ENCODE results near the gene ZNF718. TPM values are rescaled to one million over a fixed set of nuclear protein-coding genes. Genes with fewer than 3 reads are reported as not detected.
"Not testable (repeated sequence)": the region's sequence is repeated elsewhere in the genome, so short reads cannot be mapped to it uniquely, and the experiment has no call there.

The ZNF718 gene
- total RNA-seq, result 10 to 100 TPM; 11.8 to 12.5 TPM

DNA sequence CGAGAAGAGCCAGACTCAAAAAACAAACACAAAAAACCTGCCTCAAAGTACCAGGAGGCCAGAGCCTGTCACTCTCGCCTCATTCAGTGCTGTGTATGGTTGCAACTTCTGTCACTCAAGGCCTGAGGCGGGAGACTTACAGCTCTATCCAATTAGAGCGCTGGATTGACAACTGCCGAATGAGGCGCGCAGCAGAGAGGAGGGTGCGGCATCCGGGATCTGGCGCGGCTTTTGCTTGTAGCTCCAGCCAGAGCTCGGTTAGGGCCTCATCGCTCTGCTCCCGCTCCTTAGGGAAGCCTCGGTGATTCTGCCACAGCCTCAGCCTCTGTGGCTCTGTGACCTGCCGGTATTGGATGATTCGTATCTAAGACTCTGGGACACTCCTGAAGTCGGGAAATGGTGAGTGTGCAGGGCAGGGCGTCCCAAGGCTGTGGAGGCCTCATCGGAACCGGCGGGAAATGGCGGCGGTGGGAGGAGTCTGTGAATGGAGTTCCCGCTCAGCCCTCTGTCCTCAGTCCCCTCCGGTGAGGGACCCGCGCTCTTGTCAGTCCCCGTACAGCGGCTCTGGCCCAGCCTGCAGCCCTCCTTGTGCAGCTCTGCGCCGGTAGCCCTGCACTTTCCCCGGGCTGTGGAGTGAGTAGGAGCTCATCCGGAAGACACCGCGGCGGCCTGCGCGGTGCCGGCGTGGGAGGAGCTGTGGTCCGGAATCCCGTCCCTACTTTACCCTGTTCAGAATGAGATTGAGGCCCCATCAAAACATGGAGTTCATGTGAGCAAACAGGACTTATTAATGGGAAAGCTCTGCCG, at the start of gene ZNF718:
TSS of gene ZNF718 (plus strand) at position 227 of the 807 bp plus-strand sequence. CDS start at position 397, 170 bp downstream.
- DNase-seq, result peak; percentile 97
- H3K36me3 Mint-ChIP-seq (ENCODE audit: low read depth), result peaks cover 91% of the 10 kb centered on the region
- peak within 1 kb of the TSS; percentile 93 for H3K4me3 Mint-ChIP-seq
- no peaks in the 10 kb centered on the region for H3K27me3 Mint-ChIP-seq
- ChIA-PET CTCF (interaction anchor here (1.0 to 1.2 kb wide), 3 partner anchors 16 to 118 kb away, joined by 3 to 5 read pairs (median 4); no protein-coding TSS in a partner anchor), POLR2A (interaction anchor here (0.6 to 1.6 kb wide), 5 partner anchors 8 to 71 kb away, joined by 3 to 15 read pairs (median 4); partner anchors contain the start of gene ZNF595)
- H3K27ac Mint-ChIP-seq, result peak within 1 kb of the TSS; percentile 99
- H3K9me3 Mint-ChIP-seq, result peaks cover 64% of the 10 kb centered on the region
- peaks cover 45% of the 10 kb centered on the region for H3K4me1 Mint-ChIP-seq

GRCh38 chr4:85951-86350, 38.4 kb upstream of the ZNF718 start:
- CTCF ChIA-PET, result no interaction called here
- H3K27me3 Mint-ChIP-seq, result no peaks in the 10 kb centered on the region
- peaks cover 64% of the 10 kb centered on the region for H3K9me3 Mint-ChIP-seq
- H3K27ac Mint-ChIP-seq, result no peak overlapping the region
- POLR2A ChIA-PET, result no interaction called here
- H3K36me3 Mint-ChIP-seq (ENCODE audit: low read depth), result peaks cover 53% of the 10 kb centered on the region
- no peaks in the 10 kb centered on the region for H3K4me1 Mint-ChIP-seq
- DNase-seq, result no peak
- H3K4me3 Mint-ChIP-seq, result no peak overlapping the region

DNA sequence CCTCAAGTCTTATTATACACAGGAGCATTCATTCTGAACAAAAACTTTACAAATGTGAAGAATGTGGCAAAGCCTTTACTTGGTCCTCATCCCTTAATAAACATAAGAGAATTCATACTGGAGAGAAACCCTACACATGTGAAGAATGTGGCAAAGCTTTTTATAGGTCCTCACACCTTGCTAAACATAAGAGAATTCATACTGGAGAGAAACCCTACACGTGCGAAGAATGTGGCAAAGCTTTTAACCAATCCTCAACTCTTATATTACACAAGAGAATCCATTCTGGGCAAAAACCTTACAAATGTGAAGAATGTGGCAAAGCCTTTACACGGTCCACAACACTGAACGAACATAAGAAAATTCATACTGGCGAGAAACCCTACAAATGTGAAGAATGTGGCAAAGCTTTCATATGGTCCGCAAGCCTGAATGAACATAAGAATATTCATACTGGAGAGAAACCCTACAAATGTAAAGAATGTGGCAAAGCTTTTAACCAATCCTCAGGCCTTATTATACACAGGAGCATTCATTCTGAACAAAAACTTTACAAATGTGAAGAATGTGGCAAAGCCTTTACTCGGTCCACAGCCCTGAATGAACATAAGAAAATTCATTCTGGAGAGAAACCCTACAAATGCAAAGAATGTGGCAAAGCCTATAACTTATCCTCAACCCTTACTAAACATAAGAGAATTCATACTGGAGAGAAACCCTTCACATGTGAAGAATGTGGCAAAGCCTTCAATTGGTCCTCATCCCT, 37.6 kb upstream of the ZNF718 start:
- H3K4me3 Mint-ChIP-seq, CTCF ChIA-PET, POLR2A ChIA-PET, H3K27me3 Mint-ChIP-seq, H3K27ac Mint-ChIP-seq, DNase-seq, H3K4me1 Mint-ChIP-seq: not testable (repeated sequence)
- Mint-ChIP-seq H3K9me3 (peaks cover 66% of the 10 kb centered on the region), H3K36me3 (ENCODE audit: low read depth) (peaks cover 50% of the 10 kb centered on the region)

GRCh38 chr4:98386-98785, 25.9 kb upstream of the ZNF718 start:
- H3K36me3 Mint-ChIP-seq (ENCODE audit: low read depth), result peaks cover 13% of the 10 kb centered on the region
- DNase-seq, result no peak
- no peaks in the 10 kb centered on the region for H3K4me1 Mint-ChIP-seq
- H3K9me3 Mint-ChIP-seq, result peaks cover 68% of the 10 kb centered on the region
- ChIA-PET CTCF (no interaction called here), POLR2A (no interaction called here)
- H3K4me3 Mint-ChIP-seq, result no peak overlapping the region
- no peak overlapping the region for H3K27ac Mint-ChIP-seq
- no peaks in the 10 kb centered on the region for H3K27me3 Mint-ChIP-seq

DNA sequence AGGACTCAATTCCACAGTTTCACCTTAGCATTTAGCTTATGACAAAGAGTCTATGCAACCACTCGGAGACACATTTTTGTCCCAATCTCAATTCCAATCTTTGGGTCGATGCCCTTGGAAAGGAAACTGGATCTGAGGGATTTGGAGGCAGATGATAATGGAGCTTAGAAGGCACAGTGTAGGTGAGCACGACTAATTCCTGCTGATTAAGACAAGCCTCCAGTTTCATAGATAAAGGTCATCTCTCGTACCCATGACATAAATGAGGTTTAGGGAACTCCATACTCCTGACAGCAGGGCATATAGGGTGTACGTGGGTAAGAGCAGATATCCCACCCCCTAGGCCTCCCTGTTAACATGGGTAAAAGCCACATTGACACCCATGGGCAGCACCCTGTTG, 24.4 kb upstream of the ZNF718 start:
- ChIA-PET CTCF (no interaction called here), POLR2A (no interaction called here)
- H3K9me3 Mint-ChIP-seq, result peaks cover 64% of the 10 kb centered on the region
- H3K4me3 Mint-ChIP-seq, result no peak overlapping the region
- H3K27me3 Mint-ChIP-seq, result peaks cover 2% of the 10 kb centered on the region
- H3K27ac Mint-ChIP-seq, result no peak overlapping the region
- DNase-seq, result no peak
- no peaks in the 10 kb centered on the region for H3K4me1 Mint-ChIP-seq
- H3K36me3 Mint-ChIP-seq (ENCODE audit: low read depth), result peaks cover 9% of the 10 kb centered on the region

DNA sequence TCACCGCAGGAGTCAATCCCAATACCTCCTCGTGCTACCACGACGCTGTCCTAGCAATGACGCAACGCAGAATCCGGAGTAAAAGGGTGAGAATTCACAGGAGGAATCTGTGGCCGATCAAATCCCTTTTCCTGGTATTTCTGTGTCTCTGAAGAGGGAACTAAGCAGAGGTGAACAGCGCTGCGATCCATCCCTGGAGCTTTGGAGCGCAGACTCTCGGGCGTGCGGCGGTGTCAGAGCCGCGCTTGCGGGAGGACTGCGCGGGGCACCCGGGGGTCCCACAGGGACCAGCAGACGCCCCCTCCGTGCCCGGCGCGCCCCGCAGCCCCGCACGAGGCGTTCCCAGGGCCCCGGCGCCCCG, 17.2 kb upstream of the ZNF718 start:
- H3K27me3 Mint-ChIP-seq, result peaks cover 36% of the 10 kb centered on the region
- no peaks in the 10 kb centered on the region for H3K4me1 Mint-ChIP-seq
- POLR2A ChIA-PET, result no interaction called here
- no peak overlapping the region for H3K4me3 Mint-ChIP-seq
- peaks cover 32% of the 10 kb centered on the region for H3K36me3 Mint-ChIP-seq (ENCODE audit: low read depth)
- DNase-seq, result no peak
- H3K27ac Mint-ChIP-seq, result no peak overlapping the region
- CTCF ChIA-PET, result no interaction called here
- peaks cover 76% of the 10 kb centered on the region for H3K9me3 Mint-ChIP-seq

GRCh38 chr4:107444-108429, 16.6 kb upstream of the ZNF718 start:
- H3K27me3 Mint-ChIP-seq, result peaks cover 36% of the 10 kb centered on the region
- no peak for DNase-seq
- H3K4me3 Mint-ChIP-seq, result no peak overlapping the region
- CTCF ChIA-PET, result no interaction called here
- peaks cover 32% of the 10 kb centered on the region for H3K36me3 Mint-ChIP-seq (ENCODE audit: low read depth)
- H3K4me1 Mint-ChIP-seq, result no peaks in the 10 kb centered on the region
- peaks cover 74% of the 10 kb centered on the region for H3K9me3 Mint-ChIP-seq
- H3K27ac Mint-ChIP-seq, result no peak overlapping the region
- POLR2A ChIA-PET, result no interaction called here

DNA sequence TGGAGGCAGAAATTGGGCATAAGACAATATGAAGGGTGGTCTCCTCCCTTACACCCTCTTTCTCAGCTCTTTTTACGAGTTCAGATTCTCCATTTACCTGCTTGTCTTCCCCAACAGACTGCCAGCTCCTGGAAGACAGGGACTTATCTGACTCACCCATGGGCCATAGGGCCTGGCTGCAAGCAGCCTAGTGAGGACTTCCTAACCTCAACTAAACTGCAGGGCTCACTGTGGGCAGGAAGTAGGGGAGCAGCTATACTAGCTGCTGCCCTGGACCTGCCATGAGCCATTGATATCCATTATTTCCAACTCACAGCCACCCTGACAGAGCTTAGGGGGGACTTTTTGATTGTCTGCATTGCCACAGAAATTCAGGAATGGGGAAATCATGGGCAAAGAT, 11.5 kb upstream of the ZNF718 start:
- ChIA-PET POLR2A (no interaction called here), CTCF (no interaction called here)
- Mint-ChIP-seq H3K27me3 (peaks cover 16% of the 10 kb centered on the region), H3K9me3 (peaks cover 73% of the 10 kb centered on the region), H3K4me1 (no peaks in the 10 kb centered on the region), H3K27ac (no peak overlapping the region), H3K36me3 (ENCODE audit: low read depth) (peaks cover 20% of the 10 kb centered on the region), H3K4me3 (no peak overlapping the region)
- DNase-seq, result no peak

DNA sequence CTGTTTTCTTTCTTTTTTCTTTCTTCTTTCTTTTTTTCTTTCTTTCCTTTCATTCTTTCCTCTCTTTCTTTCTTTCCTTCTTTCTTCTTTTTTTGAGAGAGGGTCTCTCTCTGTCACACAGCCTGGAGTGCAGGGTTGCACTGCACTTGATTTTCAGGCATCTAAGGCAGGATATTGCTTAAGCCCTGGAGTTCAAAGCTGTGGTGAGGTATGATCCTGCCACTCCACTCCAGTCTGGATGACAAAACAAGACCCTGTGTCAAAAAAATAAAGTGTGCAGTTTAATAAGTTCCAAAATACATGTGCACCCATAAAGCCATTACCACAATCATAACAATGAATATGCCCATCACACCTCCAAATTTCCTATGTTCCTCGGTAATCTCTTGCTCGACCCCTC, 10.6 kb upstream of the ZNF718 start:
- peaks cover 70% of the 10 kb centered on the region for H3K9me3 Mint-ChIP-seq

GRCh38 chr4:114149-114548, 10.2 kb upstream of the ZNF718 start:
- H3K4me3 Mint-ChIP-seq, result no peak overlapping the region
- peaks cover 11% of the 10 kb centered on the region for H3K36me3 Mint-ChIP-seq (ENCODE audit: low read depth)
- ChIA-PET CTCF (interaction anchor here (1.1 kb wide), 1 partner anchor 12 kb away, joined by 3 read pairs; no protein-coding TSS in a partner anchor), POLR2A (no interaction called here)
- no peak for DNase-seq
- peaks cover 68% of the 10 kb centered on the region for H3K9me3 Mint-ChIP-seq
- no peaks in the 10 kb centered on the region for H3K4me1 Mint-ChIP-seq
- H3K27ac Mint-ChIP-seq, result no peak overlapping the region
- H3K27me3 Mint-ChIP-seq, result peaks cover 3% of the 10 kb centered on the region

More for the DNA sequence above, 10.6 kb upstream of the ZNF718 start:
- H3K4me3 Mint-ChIP-seq, result no peak overlapping the region
- no peak for DNase-seq
- peaks cover 14% of the 10 kb centered on the region for H3K36me3 Mint-ChIP-seq (ENCODE audit: low read depth)
- ChIA-PET CTCF (interaction anchor here (1.1 kb wide), 1 partner anchor 12 kb away, joined by 3 read pairs; no protein-coding TSS in a partner anchor), POLR2A (no interaction called here)
- H3K27me3 Mint-ChIP-seq, result peaks cover 7% of the 10 kb centered on the region
- H3K27ac Mint-ChIP-seq, result no peak overlapping the region
- H3K4me1 Mint-ChIP-seq, result no peaks in the 10 kb centered on the region

DNA sequence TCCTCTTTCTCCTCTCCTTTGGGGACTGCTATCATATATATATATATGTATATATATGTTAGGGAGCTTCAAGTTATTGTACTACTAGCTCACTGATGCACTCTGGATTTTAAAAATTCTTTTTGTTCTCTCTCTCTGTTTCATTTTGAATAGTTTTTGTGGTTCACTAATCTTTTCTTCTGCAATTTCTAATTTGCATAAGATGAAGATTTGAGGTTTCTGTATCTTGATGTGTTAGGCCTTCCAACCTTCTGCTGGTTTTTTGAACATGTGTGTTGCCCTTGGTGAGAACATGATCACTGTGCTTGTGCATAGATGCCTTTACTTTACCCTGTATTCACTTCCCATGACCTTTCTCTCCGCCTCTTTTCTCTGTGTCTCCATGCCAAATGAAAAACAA, 7.8 kb upstream of the ZNF718 start:
- no peaks in the 10 kb centered on the region for H3K27me3 Mint-ChIP-seq
- ChIA-PET CTCF (no interaction called here), POLR2A (interaction anchor here (0.6 kb wide), 1 partner anchor 8 kb away, joined by 5 read pairs; the partner anchor contains the start of gene ZNF718)
- no peak overlapping the region for H3K27ac Mint-ChIP-seq
- no peak overlapping the region for H3K4me3 Mint-ChIP-seq
- DNase-seq, result no peak
- H3K4me1 Mint-ChIP-seq, result peaks cover 12% of the 10 kb centered on the region
- peaks cover 20% of the 10 kb centered on the region for H3K36me3 Mint-ChIP-seq (ENCODE audit: low read depth)
- H3K9me3 Mint-ChIP-seq, result peaks cover 69% of the 10 kb centered on the region

DNA sequence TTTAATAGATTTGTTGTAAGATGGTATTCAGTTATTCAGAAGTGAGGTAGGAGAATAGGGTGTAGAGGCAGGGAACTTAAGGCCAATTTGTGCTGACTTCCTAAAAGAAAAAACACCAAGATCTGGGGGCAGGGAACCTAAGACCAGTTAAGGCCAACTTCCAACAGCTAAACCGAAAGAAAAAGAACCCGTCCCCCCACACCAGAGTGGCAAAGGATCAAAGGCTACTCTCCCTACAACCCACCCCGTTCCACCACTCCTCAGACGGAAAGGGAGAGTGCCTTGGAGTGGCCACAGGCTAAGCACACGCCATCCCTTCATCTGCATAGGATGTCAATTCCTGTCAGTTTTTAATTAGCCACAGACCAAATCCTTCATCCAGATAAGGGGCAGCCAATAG, 3.7 kb upstream of the ZNF718 start:
- H3K27ac Mint-ChIP-seq, result peak overlapping the region; percentile 87
- ChIA-PET CTCF (no interaction called here), POLR2A (no interaction called here)
- no peak overlapping the region for H3K4me3 Mint-ChIP-seq
- DNase-seq, result no peak
- peaks cover 38% of the 10 kb centered on the region for H3K4me1 Mint-ChIP-seq
- H3K36me3 Mint-ChIP-seq (ENCODE audit: low read depth), result peaks cover 57% of the 10 kb centered on the region
- peaks cover 57% of the 10 kb centered on the region for H3K9me3 Mint-ChIP-seq
- H3K27me3 Mint-ChIP-seq, result no peaks in the 10 kb centered on the region
